ENCODE data around the gene RAB7A. TPM values are rescaled to one million over a fixed set of nuclear protein-coding genes. Genes with fewer than 3 reads are reported as not detected.

Gene RAB7A
- total and polyA plus RNA-seq, 2 of the 8 experiments (the other 6 are each of a cell fraction or from before 2014, with no cell fraction given) = 179 to 195 TPM

DNA sequence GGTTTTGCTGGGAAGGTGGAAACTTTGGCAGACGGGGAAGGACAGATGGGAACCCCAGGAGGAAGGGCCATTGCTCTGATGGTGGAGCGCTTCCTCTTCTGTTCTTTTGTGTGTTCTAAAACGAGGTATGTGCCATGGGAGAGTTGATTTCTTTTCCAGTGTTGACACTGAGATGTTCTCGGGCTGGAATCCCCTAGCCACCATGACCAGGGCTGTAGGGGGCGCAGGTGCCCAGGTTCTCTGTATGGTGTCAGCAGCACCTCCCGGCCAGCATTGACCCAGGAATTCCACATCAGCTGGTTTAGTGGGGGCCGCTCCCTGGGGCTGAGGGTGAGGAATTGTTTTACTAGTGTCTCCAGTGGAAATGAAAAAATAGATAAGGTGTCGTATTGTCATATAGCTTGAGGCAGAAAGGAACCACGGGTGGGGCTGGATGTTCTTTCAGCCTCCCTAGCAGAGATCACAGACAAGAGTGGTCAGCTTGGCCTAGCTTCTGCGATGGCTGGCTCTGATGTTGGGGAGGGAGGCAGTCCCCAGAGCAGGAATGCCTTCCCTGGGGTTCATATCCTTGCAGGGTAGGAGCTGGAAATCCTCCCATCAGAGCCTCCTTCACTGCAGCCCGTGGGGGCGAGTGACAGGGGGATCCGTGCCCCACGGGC lies 119.3 kb downstream of the RAB7A start:
- WGBS, 2 experiments (ENCODE audit: extremely low coverage in 1 of 2, insufficient coverage in 1 of 2, insufficient read length in 1 of 2, insufficient replicate concordance in 2 of 2, low coverage in 1 of 2, low lambda C conversion rate in 2 of 2, missing lambda C conversion rate in 1 of 2) = 43% methylated on average over 14 of the region's 14 CpGs; no CpG with 5 or more reads in 1 of the 2 experiments
- ChIA-PET CTCF (ENCODE audit: partially characterized antibody) (interaction anchor here (0.6 to 4.0 kb wide), 34 partner anchors 11 to 353 kb away, joined by 3 to 31 read pairs (median 4); partner anchors contain the start of gene RAB7A), POLR2A (ENCODE audit: partially characterized antibody) (interaction anchor here (1.3 kb wide), 1 partner anchor 33 kb away, joined by 3 read pairs; no protein-coding TSS in a partner anchor)
- Histone ChIP-seq H2BK5ac (ENCODE audit: low read depth, low read length) (no peak overlapping the region), H3K4me1 (replicated peaks in 1 of 4; ENCODE audit: control insufficient read depth in 3 of 4, insufficient read depth in 4 of 4, low read length in 3 of 4) (peaks cover 0 to 11% (median 9%) of the 10 kb centered on the region in 4 experiments; a peak in 4 of 7 replicates), H3K4me3 (ENCODE audit: extremely low read depth in 1 of 4, insufficient read depth in 2 of 4, low read depth in 3 of 4, low read length in 4 of 4) (peak overlapping the region in 3 of 4 experiments; percentile 22 to 49 (median 36); a peak in 4 of 8 replicates), H3K79me2 (ENCODE audit: control insufficient read depth in 1 of 2, insufficient read depth in 2 of 2, low read length in 2 of 2) (no peaks in the 10 kb centered on the region), H3K23me2 (ENCODE audit: low read depth, low read length) (no peaks in the 10 kb centered on the region; the same call in 1 of the 2 replicates), H3K36me3 (ENCODE audit: control insufficient read depth in 2 of 4, insufficient read depth in 4 of 4, low read length in 3 of 4) (no peaks in the 10 kb centered on the region), H3K9me3 (ENCODE audit: insufficient read depth in 2 of 2, low read depth in 1 of 2, low read length in 1 of 2) (peaks cover 0 to 5% of the 10 kb centered on the region in 2 experiments; a peak in 1 of 4 replicates), H2AFZ (ENCODE audit: low read length) (no peak overlapping the region), H4K20me1 (replicated peaks in 1 of 2; ENCODE audit: control insufficient read depth in 1 of 2, insufficient read depth in 2 of 2, low read length in 2 of 2) (no peaks in the 10 kb centered on the region), H4K8ac (ENCODE audit: extremely low read depth, insufficient read depth, low read length) (no peak overlapping the region), H3K18ac (ENCODE audit: extremely low read depth, low read length) (no peak overlapping the region), H3K9ac (replicated peaks in 1 of 4; ENCODE audit: extremely low read depth in 1 of 4, low read depth in 3 of 4, low read length in 3 of 4) (no peak overlapping the region), H3K27ac (ENCODE audit: low read depth, low read length) (no peak overlapping the region), H2AK5ac (ENCODE audit: low read depth, low read length) (no peak overlapping the region), H3K27me3 (replicated peaks in 1 of 4; ENCODE audit: control insufficient read depth in 3 of 4, extremely low read depth in 1 of 4, insufficient read depth in 3 of 4, low read length in 3 of 4) (no peaks in the 10 kb centered on the region), H4K91ac (replicated peaks; ENCODE audit: insufficient read length, low read length) (no peak overlapping the region), H3K56ac (replicated peaks; ENCODE audit: insufficient read length, low read depth, low read length) (no peak overlapping the region), H2BK120ac (replicated peaks; ENCODE audit: low read depth, low read length) (no peak overlapping the region), H2BK20ac (ENCODE audit: low read length) (no peak overlapping the region), H3K79me1 (ENCODE audit: low read depth, low read length) (no peaks in the 10 kb centered on the region), H3K14ac (ENCODE audit: insufficient read length) (no peak overlapping the region), H3K4me2 (ENCODE audit: insufficient read depth in 1 of 2, low read depth in 2 of 2, low read length in 2 of 2) (peak overlapping the region; percentile 44 to 65), H3K23ac (ENCODE audit: insufficient read length) (no peak overlapping the region), H4K5ac (ENCODE audit: insufficient read length, low read depth, low read length) (no peak overlapping the region), H2BK12ac (ENCODE audit: low read depth, low read length) (no peak overlapping the region), H2BK15ac (ENCODE audit: low read length) (no peak overlapping the region), H3K4ac (replicated peaks; ENCODE audit: insufficient read length, low read depth, low read length) (no peak overlapping the region)
- FAIRE-seq (no peak), DNase-seq (ENCODE audit: low read depth in 1 of 2, low spot score in 2 of 2) (peak in 1 of 2 experiments; percentile 69)
- TF ChIP-seq, protein P1, sequence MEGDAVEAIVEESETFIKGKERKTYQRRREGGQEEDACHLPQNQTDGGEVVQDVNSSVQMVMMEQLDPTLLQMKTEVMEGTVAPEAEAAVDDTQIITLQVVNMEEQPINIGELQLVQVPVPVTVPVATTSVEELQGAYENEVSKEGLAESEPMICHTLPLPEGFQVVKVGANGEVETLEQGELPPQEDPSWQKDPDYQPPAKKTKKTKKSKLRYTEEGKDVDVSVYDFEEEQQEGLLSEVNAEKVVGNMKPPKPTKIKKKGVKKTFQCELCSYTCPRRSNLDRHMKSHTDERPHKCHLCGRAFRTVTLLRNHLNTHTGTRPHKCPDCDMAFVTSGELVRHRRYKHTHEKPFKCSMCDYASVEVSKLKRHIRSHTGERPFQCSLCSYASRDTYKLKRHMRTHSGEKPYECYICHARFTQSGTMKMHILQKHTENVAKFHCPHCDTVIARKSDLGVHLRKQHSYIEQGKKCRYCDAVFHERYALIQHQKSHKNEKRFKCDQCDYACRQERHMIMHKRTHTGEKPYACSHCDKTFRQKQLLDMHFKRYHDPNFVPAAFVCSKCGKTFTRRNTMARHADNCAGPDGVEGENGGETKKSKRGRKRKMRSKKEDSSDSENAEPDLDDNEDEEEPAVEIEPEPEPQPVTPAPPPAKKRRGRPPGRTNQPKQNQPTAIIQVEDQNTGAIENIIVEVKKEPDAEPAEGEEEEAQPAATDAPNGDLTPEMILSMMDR (IDR thresholded peaks at IDR 0.05; ENCODE audit: control extremely low read depth in 1 of 3, insufficient read depth in 1 of 3, low read depth in 1 of 3, low read length in 3 of 3) = peak in 2 of 3 experiments; percentile 61 to 74; a peak in 3 of 4 replicates
- no peak for TF ChIP-seq CEBPB (IDR thresholded peaks at IDR 0.05; ENCODE audit: low read depth, low read length)
- TF ChIP-seq GABPA (IDR thresholded peaks at IDR 0.05; ENCODE audit: borderline replicate concordance, insufficient read depth, low read length) = no peak
- no peak for TF ChIP-seq KDM1A (IDR thresholded peaks at IDR 0.05; ENCODE audit: borderline replicate concordance, low read length)
- no peak for TF ChIP-seq SP1 (IDR thresholded peaks at IDR 0.05; ENCODE audit: low read depth, low read length)
- TF ChIP-seq POLR2AphosphoS5 (IDR thresholded peaks at IDR 0.05; ENCODE audit: low read depth, low read length) = no peak
- no peak for TF ChIP-seq SRF (IDR thresholded peaks at IDR 0.05; ENCODE audit: low read depth, low read length)
- TF ChIP-seq CHD1 (IDR thresholded peaks at IDR 0.05; ENCODE audit: low read depth, low read length) = no peak
- peak in 1 of 2 experiments; percentile 45; a peak in 2 of 4 replicates for TF ChIP-seq RAD21 (IDR thresholded peaks at IDR 0.05 in 1 of 2, conservative IDR thresholded peaks at IDR 0.05 in 1 of 2; ENCODE audit: low read depth in 2 of 2, low read length in 2 of 2)
- peak; percentile 46; the same call in 1 of the 2 replicates for TF ChIP-seq TEAD4 (IDR thresholded peaks at IDR 0.05; ENCODE audit: low read depth, low read length)

Measured in H1 (cell line).